Measurements from ENCODE around the gene RIMS3. TPM values are rescaled to one million over a fixed set of nuclear protein-coding genes. Genes with fewer than 3 reads are reported as not detected.

RIMS3 gene
- total RNA-seq, 1 donor from 2014 or later: 2.9 TPM

DNA sequence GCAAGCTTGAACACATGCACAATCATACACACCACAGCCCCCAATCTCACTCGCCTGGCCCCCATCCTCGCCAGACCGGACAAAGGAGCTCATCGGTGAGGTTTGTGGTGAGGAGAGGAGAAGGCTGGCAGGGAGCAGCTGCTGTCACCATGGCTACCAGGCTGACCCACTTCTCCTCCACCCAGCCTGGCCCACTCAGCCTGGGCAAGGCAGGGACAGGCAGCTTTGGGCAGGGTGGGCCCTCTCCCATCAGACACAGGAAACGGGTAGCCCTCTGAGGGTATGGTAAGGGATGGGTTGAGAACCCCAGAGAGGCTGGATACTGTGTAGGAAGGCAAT is 15.9 kb downstream of the RIMS3 start:
- no peak for DNase-seq (ENCODE audit: low read depth)
- no peaks in the 10 kb centered on the region for H3K36me3 ChIP-seq (ENCODE audit: control insufficient read depth, insufficient read depth, low read length)
- H3K4me3 ChIP-seq (ENCODE audit: low read depth, low read length): no peak overlapping the region
- H3K27me3 ChIP-seq (ENCODE audit: control insufficient read depth, insufficient read depth, low read length): peaks cover 20% of the 10 kb centered on the region
- TF ChIP-seq CTCF (IDR thresholded peaks at IDR 0.05; ENCODE audit: insufficient read depth, low read length, poor library complexity, severe bottlenecking): no peak

DNA sequence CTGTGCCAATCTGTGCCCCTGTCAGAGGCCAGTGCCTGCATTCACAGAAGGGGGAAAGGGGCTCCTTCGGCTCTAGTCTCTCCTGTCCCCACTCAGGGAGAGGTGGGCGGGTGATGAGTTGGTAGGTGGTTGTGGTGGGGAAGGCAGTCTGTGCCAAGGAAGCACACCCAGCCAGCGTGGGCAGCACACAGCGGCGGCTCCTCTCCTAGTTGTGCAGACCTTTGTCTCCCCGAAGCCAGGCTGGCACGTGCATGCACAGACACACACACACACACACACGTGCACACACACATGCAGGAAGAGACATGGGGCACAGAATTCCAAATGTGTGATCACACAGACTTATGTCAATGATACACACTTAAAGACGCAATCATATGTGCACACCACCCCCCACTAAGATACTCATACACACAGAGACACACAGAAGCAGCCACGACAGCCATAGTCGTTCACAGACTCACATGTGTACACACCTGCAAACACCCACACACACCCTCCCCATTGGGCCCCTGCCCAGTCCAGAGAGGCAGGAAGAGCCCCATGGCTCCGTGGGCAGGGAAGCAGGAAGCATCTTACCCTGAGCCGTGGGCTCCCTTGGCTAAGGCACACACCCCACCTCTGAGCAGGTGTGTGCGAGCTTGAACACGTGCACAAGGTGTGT is 16.4 kb downstream of the RIMS3 start:
- no peaks in the 10 kb centered on the region for H3K36me3 ChIP-seq (ENCODE audit: control insufficient read depth, insufficient read depth, low read length)
- TF ChIP-seq CTCF (IDR thresholded peaks at IDR 0.05; ENCODE audit: insufficient read depth, low read length, poor library complexity, severe bottlenecking): no peak
- peaks cover 15% of the 10 kb centered on the region for H3K27me3 ChIP-seq (ENCODE audit: control insufficient read depth, insufficient read depth, low read length)
- DNase-seq (ENCODE audit: low read depth): no peak
- H3K4me3 ChIP-seq (ENCODE audit: low read depth, low read length): no peak overlapping the region

- H3K4me3 ChIP-seq (ENCODE audit: low read depth, low read length): no peak overlapping the region
- no peak for DNase-seq (ENCODE audit: low read depth)
Observed at GRCh38 chr1:40648200-40648599, 17.3 kb downstream of the RIMS3 start.

GRCh38 chr1:40646315-40646714 is 19.2 kb downstream of the RIMS3 start:
- no peak for DNase-seq (ENCODE audit: low read depth)
- H3K4me3 ChIP-seq (ENCODE audit: low read depth, low read length): no peak overlapping the region
- no peak for TF ChIP-seq CTCF (IDR thresholded peaks at IDR 0.05; ENCODE audit: insufficient read depth, low read length, poor library complexity, severe bottlenecking)
- H3K36me3 ChIP-seq (ENCODE audit: control insufficient read depth, insufficient read depth, low read length): no peaks in the 10 kb centered on the region
- no peaks in the 10 kb centered on the region for H3K27me3 ChIP-seq (ENCODE audit: control insufficient read depth, insufficient read depth, low read length)

More at GRCh38 chr1:40648200-40648599, 17.3 kb downstream of the RIMS3 start:
- Histone ChIP-seq H3K36me3 (ENCODE audit: control insufficient read depth, insufficient read depth, low read length) (no peaks in the 10 kb centered on the region), H3K27me3 (ENCODE audit: control insufficient read depth, insufficient read depth, low read length) (peaks cover 8% of the 10 kb centered on the region)
- no peak for TF ChIP-seq CTCF (IDR thresholded peaks at IDR 0.05; ENCODE audit: insufficient read depth, low read length, poor library complexity, severe bottlenecking)

GRCh38 chr1:40645118-40645680 is 20.3 kb downstream of the RIMS3 start:
- Histone ChIP-seq H3K4me3 (ENCODE audit: low read depth, low read length) (no peak overlapping the region), H3K36me3 (ENCODE audit: control insufficient read depth, insufficient read depth, low read length) (no peaks in the 10 kb centered on the region), H3K27me3 (ENCODE audit: control insufficient read depth, insufficient read depth, low read length) (no peaks in the 10 kb centered on the region)
- no peak for TF ChIP-seq CTCF (IDR thresholded peaks at IDR 0.05; ENCODE audit: insufficient read depth, low read length, poor library complexity, severe bottlenecking)
- no peak for DNase-seq (ENCODE audit: low read depth)

All from kidney epithelial cell (primary cell).